HCT116 (cell line): ENCODE data around the gene PLA2G1B. TPM values are rescaled to one million over a fixed set of nuclear protein-coding genes. Genes with fewer than 3 reads are reported as not detected.

Experiments
- ATAC-seq: fragments of 200-7000 bp; cut with Tn5 transposase; 2 replicates; pipeline ENCODE4 v1.9.1; 2020; ENCODE audit warnings: mild to moderate bottlenecking, moderate library complexity
- BruUV-seq: library from RNA; stranded (reverse); fragments of 400-500 nt; replicated peaks from 2 replicates; lab custom pipeline; 2021; lab: Mats Ljungman, UMichigan
- CTCF ChIA-PET: fragments of 300-600 bp; sonication (Branson Sonifier 250); formaldehyde crosslinking; loops from one replicate; lab custom pipeline; 2021; ENCODE audit warnings: antibody characterized with exemption; lab: Charles Lee
- POLR2A ChIA-PET: fragments of 300-600, 350-600 bp; sonication (Branson Sonifier 250); formaldehyde crosslinking; loops from one replicate; lab custom pipeline; 2021; ENCODE audit warnings: antibody characterized with exemption; lab: Charles Lee
- RAD21 ChIA-PET, 2 experiments: fragments of 300-600 bp; sonication (Branson Sonifier 250); formaldehyde crosslinking; loops; one replicate each; lab custom pipeline; 2023; ENCODE audit warnings: low total read pairs in 2 of 2; ENCODE audit not compliant: uncharacterized antibody in 2 of 2, unreplicated experiment in 2 of 2, low non-redundant PET in 1 of 2; lab: Charles Lee
- DNase-seq: peaks from one replicate; pipeline ENCODE4 v3.0.0-alpha.2; 2010; ENCODE audit warnings: low read depth, low spot score
- H2AFZ ChIP-seq: fragments of 200-600 bp; shearing (Covaris generic), sonication (generic); 2 replicates; pipeline ENCODE4 v1.6.1; 2017; ENCODE audit warnings: low read depth, mixed run types, mixed read lengths, antibody characterized with exemption, low read length; ENCODE audit not compliant: poor library complexity, severe bottlenecking
- H3K27ac ChIP-seq: 2 replicates; pipeline ENCODE4 v1.5.1; 2012; ENCODE audit warnings: low read depth, low read length
- H3K27me3 ChIP-seq: fragments of 200-600 bp; sonication (generic); 2 replicates; pipeline ENCODE4 v1.6.1; 2016; ENCODE audit warnings: mixed run types, low read length, mixed read lengths; ENCODE audit not compliant: insufficient read depth
- H3K36me3 ChIP-seq, 2 experiments: fragments of 200-500 bp in 1 of 2; fragments of 200-600 bp in 1 of 2; sonication (Bioruptor generic) in 1 of 2; sonication (generic) in 1 of 2; 2 replicates each; pipeline versions ENCODE4 v1.5.1 to v1.6.1; 2014 to 2016; ENCODE audit warnings: low read length in 2 of 2, inconsistent platforms in 1 of 2, mixed read lengths in 1 of 2, mixed run types in 1 of 2; ENCODE audit not compliant: insufficient read depth in 2 of 2, control insufficient read depth in 1 of 2
- H3K4me1 ChIP-seq, 2 experiments: fragments of 200-600 bp in 1 of 2; sonication (generic) in 1 of 2; 2 replicates each; pipeline versions ENCODE4 v1.5.1 to v1.6.1; 2012 to 2017; ENCODE audit warnings: low read length in 2 of 2, inconsistent platforms in 1 of 2, mild to moderate bottlenecking in 1 of 2, mixed read lengths in 1 of 2, mixed run types in 1 of 2, moderate library complexity in 1 of 2; ENCODE audit not compliant: insufficient read depth in 2 of 2, control insufficient read depth in 1 of 2
- H3K4me2 ChIP-seq: fragments of 200-600 bp; sonication (generic); 2 replicates; pipeline ENCODE4 v1.6.1; 2017; ENCODE audit warnings: mixed run types, low read length, mixed read lengths
- H3K4me3 ChIP-seq, 2 experiments: fragments of 200-600 bp in 1 of 2; sonication (generic) in 1 of 2; replicated peaks in 1 of 2; 2 replicates each; pipeline ENCODE4 v1.5.1; 2011 to 2016; ENCODE audit warnings: low read length in 2 of 2, control low read depth in 1 of 2, low read depth in 1 of 2, mild to moderate bottlenecking in 1 of 2, mixed read lengths in 1 of 2, mixed run types in 1 of 2
- H3K79me2 ChIP-seq: fragments of 200-600 bp; sonication (generic); 2 replicates; pipeline ENCODE4 v1.6.1; 2017; ENCODE audit warnings: mild to moderate bottlenecking, mixed run types, low read length, moderate library complexity, mixed read lengths; ENCODE audit not compliant: insufficient read depth
- H3K9ac ChIP-seq: fragments of 200-600 bp; sonication (generic); 2 replicates; pipeline ENCODE4 v1.6.1; 2016; ENCODE audit warnings: low read length, mixed read lengths
- H3K9me2 ChIP-seq: fragments of 200-600 bp; sonication (generic), shearing (Covaris generic); 2 replicates; pipeline ENCODE4 v1.6.1; 2017; ENCODE audit warnings: mixed run types, mild to moderate bottlenecking, moderate library complexity; ENCODE audit not compliant: insufficient read depth
- H3K9me3 ChIP-seq, 2 experiments: fragments of 200-500 bp in 1 of 2; fragments of 200-600 bp in 1 of 2; sonication (Bioruptor generic) in 1 of 2; sonication (generic) in 1 of 2; 2 replicates each; pipeline ENCODE4 v1.6.1; 2014 to 2017; ENCODE audit warnings: low read length in 2 of 2, mixed read lengths in 2 of 2, inconsistent platforms in 1 of 2, low read depth in 1 of 2, mild to moderate bottlenecking in 1 of 2, mixed run types in 1 of 2, moderate library complexity in 1 of 2; ENCODE audit not compliant: control insufficient read depth in 1 of 2, insufficient read depth in 1 of 2
- H4K20me1 ChIP-seq: fragments of 200-600 bp; sonication (generic), shearing (Covaris generic); 2 replicates; pipeline ENCODE4 v1.6.1; 2017; ENCODE audit warnings: mixed run types, mild to moderate bottlenecking, moderate library complexity; ENCODE audit not compliant: insufficient read depth
- CTCF ChIP-seq, 3 experiments: fragments of 200-600 bp in 1 of 3; sonication (generic) in 1 of 3; IDR thresholded peaks in 2 of 3; conservative IDR thresholded peaks in 1 of 3; 2 replicates each; pipeline ENCODE4 v1.5.1; 2012 to 2017; ENCODE audit warnings: low read depth in 2 of 3, low read length in 2 of 3, antibody characterized with exemption in 1 of 3, borderline replicate concordance in 1 of 3, control low read depth in 1 of 3, mild to moderate bottlenecking in 1 of 3, mixed read lengths in 1 of 3, mixed run types in 1 of 3, moderate library complexity in 1 of 3; ENCODE audit not compliant: insufficient read depth in 1 of 3
- ELF1 ChIP-seq: IDR thresholded peaks from 2 replicates; pipeline ENCODE4 v1.6.1; 2012; ENCODE audit warnings: low read depth, borderline replicate concordance
- EZH2 ChIP-seq: fragments of 200-600 bp; sonication (generic); IDR thresholded peaks from 2 replicates; pipeline ENCODE4 v1.6.1; 2017; ENCODE audit warnings: antibody characterized with exemption, mixed run types
- REST ChIP-seq: IDR thresholded peaks from 2 replicates; pipeline ENCODE4 v1.6.1; 2012; ENCODE audit warnings: low read depth
- ZNF274 ChIP-seq: fragments of 200-500 bp; sonication (Bioruptor generic); IDR thresholded peaks from 2 replicates; pipeline ENCODE4 v1.6.1; 2014; ENCODE audit warnings: mild to moderate bottlenecking, low read depth, low read length, inconsistent platforms
- intact Hi-C: fragments of 100-400 bp; cut with micrococcal nuclease; formaldehyde crosslinking; loops from 2 replicates; pipeline ENCODE4 v1.10.0; 2022
- total RNA-seq: library from RNA; stranded (reverse); gene quantifications from one replicate; pipeline ENCODE4 v1.2.1, GENCODE V29; 2021; ENCODE audit not compliant: unreplicated experiment

PLA2G1B gene
- total RNA-seq, 1 experiment from 2014 or later, result 2.0 TPM

GRCh38 chr12:120283318-120283717 lies 44.3 kb downstream of the PLA2G1B start:
- intact Hi-C loops, result no loop called here
- H3K9ac ChIP-seq, result no peak overlapping the region
- no peak overlapping the region for H3K27ac ChIP-seq
- no peaks in the 10 kb centered on the region for H3K79me2 ChIP-seq
- ChIA-PET CTCF (interaction anchor here (1.6 kb wide), 1 partner anchor 55 kb away, joined by 4 read pairs; no protein-coding TSS in a partner anchor), POLR2A (interaction anchor here (1.0 to 5.0 kb wide), 2 partner anchors 9 to 82 kb away, joined by 3 to 29 read pairs; partner anchors contain the start of genes RNU4-1, RNU4-2 and RPLP0), RAD21 (no interaction called here)
- DNase-seq (no peak), ATAC-seq (no peak)
- H3K27me3 ChIP-seq, result no peaks in the 10 kb centered on the region
- no peak overlapping the region for H3K4me3 ChIP-seq
- no peak for TF ChIP-seq CTCF (IDR thresholded peaks at IDR 0.05 in 2 of 3, conservative IDR thresholded peaks at IDR 0.05 in 1 of 3; ENCODE audit: borderline replicate concordance in 1 of 3, insufficient read depth in 1 of 3, low read depth in 2 of 3, low read length in 2 of 3)
- no peak for TF ChIP-seq EZH2
- no peak for TF ChIP-seq REST
- TF ChIP-seq ELF1, result no peak
- TF ChIP-seq ZNF274, result no peak
- no peak overlapping the region for H3K4me2 ChIP-seq
- no peaks in the 10 kb centered on the region for H3K9me3 ChIP-seq
- BruUV-seq, result no TSS peak
- H3K9me2 ChIP-seq, result no peaks in the 10 kb centered on the region
- no peaks in the 10 kb centered on the region for H3K36me3 ChIP-seq
- H4K20me1 ChIP-seq, result no peaks in the 10 kb centered on the region
- no peak overlapping the region for H2AFZ ChIP-seq
- H3K4me1 ChIP-seq, result peaks cover 3 to 15% of the 10 kb centered on the region in 2 experiments; a peak in 3 of 4 replicates
